ENCODE measurements around the gene TMEM132D.
A peak's percentile ranks its signal among the peaks of the same experiment; 100 is the strongest.

The TMEM132D gene

DNA sequence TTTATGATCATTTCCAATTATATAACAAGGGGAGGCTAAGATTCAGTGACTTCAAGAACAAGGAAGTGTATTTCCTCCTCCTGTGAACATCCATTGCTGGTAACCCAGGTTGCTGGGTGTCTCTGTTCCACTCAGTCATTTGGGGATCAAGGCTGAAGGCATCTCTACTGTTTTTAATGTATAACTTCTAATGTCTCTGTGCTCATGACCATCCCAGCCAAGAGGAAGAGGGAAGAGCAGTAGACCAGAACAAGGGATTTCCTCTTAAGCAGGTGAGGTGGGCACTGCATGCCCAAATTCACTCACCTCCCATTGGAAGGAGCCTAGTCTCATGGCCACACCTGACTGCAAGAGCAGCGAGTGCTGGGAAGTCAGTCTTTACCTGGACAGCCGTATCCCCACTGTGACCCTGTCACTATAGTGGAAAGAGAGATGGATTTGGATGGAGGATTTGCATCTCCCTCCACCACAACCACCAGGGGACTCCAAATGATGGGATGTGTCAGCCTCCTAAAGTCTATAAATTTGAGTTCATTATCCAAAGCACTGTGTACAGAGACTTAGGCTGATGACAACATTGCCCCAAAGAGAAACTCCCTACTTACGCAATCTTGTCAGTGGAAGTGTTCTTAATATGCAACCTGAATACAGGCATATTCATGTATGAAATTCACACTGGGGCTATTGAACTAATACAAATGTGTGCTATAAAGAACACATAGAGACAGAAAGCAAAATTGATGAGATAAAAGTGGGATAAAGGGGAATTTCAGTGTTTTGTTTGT is 368.7 kb downstream of the TMEM132D start:
- DNase-seq (ENCODE audit: low spot score), result no peak

DNA sequence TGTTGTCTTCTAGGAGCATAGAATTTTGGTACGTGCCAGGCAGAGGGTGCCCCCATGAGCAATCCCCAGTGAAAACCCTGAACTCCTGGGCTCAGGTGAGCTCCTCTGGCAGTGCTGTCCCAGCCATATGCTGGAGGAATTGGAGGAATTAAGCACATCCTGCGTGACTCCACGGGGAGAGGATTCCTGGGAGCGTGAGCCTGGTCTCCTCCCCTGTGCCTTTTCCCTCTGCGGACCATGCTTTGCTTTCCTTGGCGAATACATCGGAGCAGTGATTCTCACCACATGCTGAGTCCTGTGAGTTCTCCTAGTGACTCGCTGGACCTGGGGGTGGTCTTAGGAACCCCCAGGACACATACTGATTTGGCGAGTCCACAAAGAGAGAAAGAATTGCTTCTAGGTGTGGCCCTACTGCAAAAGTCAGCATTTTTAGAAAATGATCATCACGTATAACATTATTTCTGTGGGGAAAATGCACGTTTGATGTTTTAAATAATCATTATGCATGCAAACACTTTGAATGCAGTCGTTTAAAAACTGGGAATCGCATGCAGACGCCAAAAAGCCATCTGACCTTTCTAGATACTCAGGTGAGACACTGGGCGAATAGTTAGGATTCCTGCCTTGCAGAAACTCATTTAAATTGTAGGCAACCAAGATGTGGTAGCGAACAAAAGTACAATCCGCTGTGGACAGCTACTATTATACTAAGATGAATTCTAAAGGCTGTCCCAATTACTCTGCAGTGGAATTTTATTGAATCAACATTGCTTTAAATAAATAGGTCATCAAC is 370.9 kb downstream of the TMEM132D start:
- peak; percentile 11 for DNase-seq (ENCODE audit: low spot score)

- no peak for DNase-seq (ENCODE audit: low spot score)
Observed at GRCh38 chr12:129532082-129532481, 371.7 kb downstream of the TMEM132D start.

- peak; percentile 18 for DNase-seq (ENCODE audit: low spot score)
Observed at GRCh38 chr12:129530984-129531383, 372.8 kb downstream of the TMEM132D start.

GRCh38 chr12:129530517-129530916 is 373.3 kb downstream of the TMEM132D start:
- DNase-seq (ENCODE audit: low spot score), result no peak

DNA sequence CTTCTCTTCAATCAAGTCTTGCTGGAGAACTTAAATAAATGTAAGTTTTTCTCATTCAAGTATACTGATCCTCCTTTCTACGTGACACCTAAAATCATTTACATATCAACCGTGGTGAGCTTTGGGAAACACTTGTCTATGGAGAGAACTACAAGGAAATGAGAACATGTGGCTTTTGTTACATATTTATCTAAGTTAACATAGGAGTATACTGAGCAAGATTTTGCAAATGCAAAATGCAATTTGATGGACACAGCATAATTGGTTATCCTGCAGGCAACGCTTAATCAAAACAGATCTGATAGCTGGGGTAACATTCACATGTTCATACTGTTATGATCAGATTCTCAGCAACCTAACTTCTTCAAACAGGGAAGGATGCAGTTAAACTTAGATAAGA is 376.3 kb downstream of the TMEM132D start:
- DNase-seq (ENCODE audit: low spot score), result no peak

DNA sequence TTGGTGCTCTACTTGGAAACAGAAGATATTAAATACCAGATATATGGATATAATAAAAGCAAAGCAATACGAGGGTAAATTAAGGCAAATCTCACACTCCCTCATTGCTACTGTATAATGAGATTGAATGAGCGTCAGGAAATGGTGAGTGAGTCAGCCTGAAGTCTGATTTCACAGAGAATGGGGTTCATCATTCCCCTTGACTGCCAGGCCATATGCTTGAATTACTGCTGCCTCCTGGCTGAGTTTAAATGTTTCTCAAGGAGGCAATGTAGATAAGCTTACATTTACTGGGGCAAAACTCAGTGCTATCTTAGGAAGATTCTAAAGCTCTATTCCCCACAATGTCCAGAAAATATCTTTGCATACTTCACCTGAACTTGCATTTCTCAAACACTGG is 380.2 kb downstream of the TMEM132D start:
- no peak for DNase-seq (ENCODE audit: low spot score)

GRCh38 chr12:129520739-129521138 is 383.1 kb downstream of the TMEM132D start:
- DNase-seq (ENCODE audit: low spot score), result no peak

GRCh38 chr12:129503802-129504201 is 400.0 kb downstream of the TMEM132D start:
- no peak for DNase-seq (ENCODE audit: low spot score)

- DNase-seq (ENCODE audit: low spot score), result no peak
Observed at GRCh38 chr12:129496226-129496625, 407.6 kb downstream of the TMEM132D start.

- no peak for DNase-seq (ENCODE audit: low spot score)
Observed at GRCh38 chr12:129494766-129495165, 409.1 kb downstream of the TMEM132D start.

DNA sequence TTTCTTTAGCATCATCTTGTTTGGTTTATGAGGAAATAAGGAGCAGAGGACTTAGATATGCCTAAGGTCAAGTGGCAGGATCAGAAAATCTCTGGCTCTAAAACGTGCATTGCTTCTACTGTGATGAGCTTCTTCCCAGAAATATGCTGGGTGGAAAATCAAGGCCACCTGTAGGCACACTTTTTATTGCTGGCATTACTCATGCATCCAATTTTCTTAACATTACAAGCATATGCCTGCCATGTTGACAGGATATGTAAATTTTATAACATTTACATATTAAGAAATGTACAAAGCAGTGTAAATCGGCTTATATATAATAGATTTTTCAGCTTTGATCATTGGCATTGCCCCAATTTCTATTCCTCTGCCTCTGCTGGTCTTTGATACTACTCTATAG is 409.6 kb downstream of the TMEM132D start:
- no peak for DNase-seq (ENCODE audit: low spot score)

- no peak for DNase-seq (ENCODE audit: low spot score)
Observed at GRCh38 chr12:129489100-129489676, 414.6 kb downstream of the TMEM132D start.

DNA sequence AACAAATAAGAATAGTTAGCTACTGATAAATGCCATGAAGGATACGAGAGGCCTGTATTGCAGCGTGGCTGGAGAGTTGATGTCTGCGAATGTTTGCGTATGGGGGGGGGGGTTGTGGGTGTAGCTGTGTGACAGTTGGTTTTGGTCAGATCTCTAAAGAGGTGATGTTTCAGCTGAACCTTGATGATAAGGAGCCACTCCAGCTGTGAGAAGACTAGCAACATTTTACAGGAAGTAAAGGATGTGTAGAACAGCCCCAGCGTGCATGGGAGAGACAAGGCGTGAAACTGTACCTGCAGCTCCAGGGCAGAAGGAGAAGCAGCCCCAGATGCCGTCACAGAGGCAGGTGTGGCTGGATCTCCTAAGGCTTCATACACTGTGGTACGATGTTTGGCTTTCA is 416.9 kb downstream of the TMEM132D start:
- DNase-seq (ENCODE audit: low spot score), result no peak

DNA sequence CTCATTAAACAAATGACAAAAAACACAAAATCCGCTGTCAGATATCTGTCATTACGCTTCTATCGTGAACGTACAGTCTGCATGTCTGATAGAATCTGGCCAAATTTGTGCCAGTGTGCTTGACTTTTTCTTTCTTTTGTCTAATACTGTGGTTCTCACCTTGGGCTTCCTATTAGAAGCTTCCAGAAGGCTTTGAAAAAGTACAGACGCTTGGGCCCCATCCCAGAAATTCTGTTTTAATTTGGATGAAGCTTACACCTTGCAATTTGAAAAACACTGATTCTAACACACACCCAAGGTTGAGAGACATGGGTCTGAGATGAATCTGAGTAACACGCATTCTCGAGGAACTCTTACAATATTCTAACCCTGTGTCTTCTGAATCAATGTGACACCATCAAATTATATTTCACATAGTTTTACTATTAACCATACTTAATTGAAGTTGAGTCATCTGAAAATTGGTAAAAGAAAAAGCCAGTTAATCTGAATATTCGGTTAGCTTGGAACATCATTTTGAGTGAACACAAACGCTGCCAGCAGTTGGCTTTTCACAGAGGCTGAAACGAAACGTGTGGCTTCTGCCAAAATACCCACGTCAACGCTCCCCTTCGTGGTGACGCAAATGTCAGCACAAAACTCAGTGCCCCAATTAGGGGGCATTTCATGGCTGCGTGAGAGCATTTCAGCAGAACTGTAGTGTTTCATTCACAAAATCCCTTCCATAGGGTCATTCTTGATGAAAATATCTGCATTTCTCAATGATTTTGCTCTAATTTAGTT is 420.5 kb downstream of the TMEM132D start:
- no peak for DNase-seq (ENCODE audit: low spot score)

DNA sequence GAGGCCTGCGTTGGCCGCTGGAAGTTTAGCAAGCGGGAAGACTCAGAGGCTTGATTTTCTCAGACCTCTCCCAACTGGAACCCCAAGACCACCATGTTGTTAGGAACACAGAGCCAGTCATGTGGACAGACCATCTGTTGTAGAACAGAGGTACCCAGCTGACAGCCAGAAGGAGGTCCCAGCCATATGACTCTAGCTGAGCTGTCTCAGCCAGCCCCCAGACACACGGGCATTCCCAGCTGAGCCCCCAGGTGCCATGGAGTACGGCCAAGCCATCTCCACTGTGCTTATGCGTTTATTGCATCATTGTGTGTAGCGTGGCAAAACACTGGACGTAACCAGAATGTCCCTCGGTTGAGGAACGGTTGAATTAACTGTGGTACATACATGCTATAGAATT is 421.9 kb downstream of the TMEM132D start:
- no peak for DNase-seq (ENCODE audit: low spot score)

- no peak for DNase-seq (ENCODE audit: low spot score)
Observed at GRCh38 chr12:129470196-129470595, 433.6 kb downstream of the TMEM132D start.

GRCh38 chr12:129467726-129468125 is 436.1 kb downstream of the TMEM132D start:
- DNase-seq (ENCODE audit: low spot score), result no peak

- no peak for DNase-seq (ENCODE audit: low spot score)
Observed at GRCh38 chr12:129467289-129467688, 436.5 kb downstream of the TMEM132D start.

GRCh38 chr12:129466499-129466898 is 437.3 kb downstream of the TMEM132D start:
- DNase-seq (ENCODE audit: low spot score), result no peak

GRCh38 chr12:129459886-129460285 is 443.9 kb downstream of the TMEM132D start:
- no peak for DNase-seq (ENCODE audit: low spot score)

GRCh38 chr12:129446696-129447095 is 457.1 kb downstream of the TMEM132D start:
- no peak for DNase-seq (ENCODE audit: low spot score)

Measured in iPS-NIHi11 (cell line).